SK-N-DZ (cell line): Measurements from ENCODE around the gene MAN2B2.
"Not testable (repeated sequence)": the region's sequence is repeated elsewhere in the genome, so short reads cannot be mapped to it uniquely, and the experiment has no call there.

Experiments used
- DNase-seq: peaks from one replicate; pipeline ENCODE4 v3.0.0-alpha.2; 2015; ENCODE audit warnings: low spot score

Gene MAN2B2

DNA sequence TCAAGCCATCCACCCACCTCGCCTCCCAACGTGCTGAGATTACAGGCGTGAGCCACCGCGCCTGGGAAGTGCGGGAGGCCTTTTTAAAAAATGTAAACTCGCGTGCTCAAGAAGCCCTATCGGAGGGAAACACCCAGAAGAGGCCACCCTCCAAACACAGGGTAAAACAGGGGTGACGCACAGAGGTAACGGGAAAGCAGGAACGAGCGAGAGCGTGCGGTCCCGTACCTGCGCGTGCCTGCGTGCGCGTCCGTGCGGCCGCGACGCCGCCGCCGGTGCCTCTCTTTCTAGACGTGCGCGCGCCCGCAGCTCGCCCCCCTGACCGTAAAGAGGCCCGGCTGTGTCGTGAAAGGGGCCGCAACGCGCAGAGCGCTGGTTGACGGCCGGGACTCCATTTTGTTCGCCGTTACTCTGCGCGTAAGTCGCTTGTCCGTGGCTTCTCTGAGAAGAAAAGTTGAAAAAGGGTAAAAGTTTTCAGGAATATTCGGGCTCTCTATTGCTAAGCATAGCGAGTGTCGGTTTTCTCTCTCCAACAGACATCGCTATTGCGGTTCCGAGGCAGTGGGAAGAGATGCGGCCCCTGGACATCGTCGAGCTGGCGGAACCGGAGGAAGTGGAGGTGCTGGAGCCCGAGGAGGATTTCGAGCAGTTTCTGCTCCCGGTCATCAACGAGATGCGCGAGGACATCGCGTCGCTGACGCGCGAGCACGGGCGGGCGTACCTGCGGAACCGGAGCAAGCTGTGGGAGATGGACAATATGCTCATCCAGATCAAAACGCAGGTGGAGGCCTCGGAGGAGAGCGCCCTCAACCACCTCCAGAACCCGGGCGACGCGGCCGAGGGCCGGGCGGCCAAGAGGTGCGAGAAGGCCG lies 65.5 kb downstream of the MAN2B2 start, which contains the start of gene MRFAP1:
Gene MRFAP1 (plus strand): TSS at position 394 of the 872 bp plus-strand sequence. CDS start 178 bp downstream, at position 572.
- DNase-seq, result peak; percentile 88

DNA sequence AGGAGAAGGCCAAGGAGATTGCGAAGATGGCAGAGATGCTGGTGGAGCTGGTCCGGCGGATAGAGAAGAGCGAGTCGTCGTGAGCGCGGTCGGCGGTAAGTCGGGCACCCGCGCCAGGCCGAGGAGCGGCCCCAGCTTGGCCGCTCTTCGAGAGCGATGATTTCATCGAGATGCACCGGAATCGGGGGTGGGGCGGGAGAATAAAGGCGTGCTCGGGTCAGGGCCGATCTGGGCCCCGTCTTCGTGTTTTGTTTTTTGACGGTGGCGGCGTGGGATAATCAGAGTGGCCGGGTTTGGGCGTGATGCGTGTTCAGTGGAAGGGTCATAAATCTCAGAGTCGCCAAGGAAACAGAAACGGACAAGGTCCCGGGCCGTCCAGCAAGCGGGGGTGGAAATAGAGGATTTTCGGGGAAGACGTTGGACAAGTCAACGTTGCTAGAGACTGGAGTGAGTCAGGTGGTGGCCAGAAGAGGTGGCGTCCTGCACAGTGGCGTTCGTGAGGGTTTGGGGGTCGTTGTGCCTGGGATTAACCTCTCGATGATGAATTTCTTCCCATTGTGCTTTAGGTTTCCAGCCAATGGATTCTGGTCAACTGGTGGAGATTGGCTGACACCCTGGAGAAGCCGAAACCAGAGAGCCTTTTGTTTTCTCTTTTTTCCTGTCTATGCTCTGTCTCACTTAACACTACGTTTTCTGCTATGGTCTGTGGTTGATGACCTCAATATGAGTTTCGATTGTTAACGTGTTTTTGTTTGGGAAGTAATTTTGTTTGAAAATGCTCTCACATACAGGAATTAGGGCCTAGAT lies 66.4 kb downstream of the MAN2B2 start:
- DNase-seq, result no peak

DNA sequence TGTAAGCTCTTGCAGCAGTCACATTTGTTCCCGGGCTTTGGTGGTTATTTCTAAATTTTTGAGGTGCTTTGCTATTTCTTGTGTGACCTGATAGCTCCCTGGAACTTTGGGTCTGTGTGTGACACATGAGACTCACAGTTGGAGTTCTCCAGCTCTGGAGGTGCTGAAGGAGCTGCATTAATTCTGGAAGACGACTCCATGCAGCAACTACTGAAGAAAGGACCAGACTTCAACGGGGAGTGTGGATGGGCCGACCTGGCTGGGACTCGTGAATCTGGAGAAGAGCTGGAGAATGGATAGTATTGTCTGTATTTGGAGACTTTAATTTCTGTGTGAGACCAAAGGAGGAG lies 67.0 kb downstream of the MAN2B2 start:
- no peak for DNase-seq

DNA sequence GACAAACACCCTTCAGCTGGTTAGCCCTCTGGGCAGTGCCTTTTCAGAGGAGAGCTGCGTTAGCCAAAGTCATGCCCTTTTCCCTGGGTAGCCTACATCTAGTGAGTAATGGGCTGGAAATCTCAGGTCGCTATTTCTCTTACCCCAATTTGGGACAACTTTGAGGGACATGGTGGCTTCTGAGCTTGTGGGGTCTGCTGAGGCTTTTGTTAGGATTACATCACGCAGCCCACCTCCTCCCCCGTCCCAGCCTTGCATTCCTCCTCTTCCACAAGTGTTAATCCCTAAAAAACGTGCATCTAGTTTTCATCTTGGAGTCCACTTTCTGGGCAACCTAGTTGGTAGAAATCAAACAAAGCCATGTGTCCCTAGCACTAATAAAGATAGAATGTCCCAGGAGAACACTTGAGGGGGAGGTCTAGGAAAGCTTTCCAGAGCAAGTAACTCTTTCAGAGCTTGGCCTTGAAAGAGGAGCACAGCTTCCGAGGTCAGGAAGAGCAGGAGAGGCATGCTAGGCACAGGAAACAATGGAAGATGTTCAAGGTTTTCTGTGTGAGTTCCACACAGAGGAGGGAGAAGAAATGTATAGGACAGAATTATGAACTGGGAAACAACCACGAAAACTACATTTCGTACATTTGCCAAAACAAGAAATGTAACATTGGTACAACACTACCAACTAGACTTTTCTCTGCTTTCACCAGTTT lies 68.3 kb downstream of the MAN2B2 start:
- DNase-seq, result no peak

DNA sequence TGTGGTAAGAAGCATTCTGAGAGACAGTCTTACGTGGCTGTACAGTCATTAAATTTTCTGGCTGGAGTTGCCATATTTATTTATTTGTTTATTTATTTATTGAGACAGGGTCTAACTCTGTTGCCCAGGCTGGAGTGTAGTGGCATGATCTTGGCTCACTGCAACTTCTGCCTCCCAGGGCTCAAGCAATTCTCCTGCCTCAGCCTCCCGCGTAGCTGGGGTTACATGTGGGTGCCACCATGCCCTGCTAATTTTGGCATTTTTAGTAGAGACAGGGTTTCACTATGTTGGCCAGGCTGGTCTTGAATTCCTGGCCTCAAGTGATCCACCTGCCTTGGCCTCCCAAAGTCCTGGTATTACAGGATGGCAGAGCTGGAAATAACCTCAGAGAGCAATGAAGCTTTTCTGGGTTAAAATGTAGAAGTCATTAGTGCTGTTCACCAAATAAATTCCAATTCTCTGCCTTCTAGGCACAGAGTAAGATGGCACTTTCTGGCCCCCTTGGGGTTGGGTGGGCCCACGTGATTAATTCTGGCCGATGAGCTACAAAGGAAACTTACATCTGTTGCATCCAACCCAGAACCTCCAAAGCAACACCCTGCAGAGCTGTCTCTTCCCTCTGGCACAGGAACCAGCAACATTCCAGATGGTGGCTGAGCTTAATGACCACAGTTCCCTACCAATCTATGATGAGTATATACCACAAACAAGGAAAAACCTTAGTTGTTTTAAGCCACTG lies 70.0 kb downstream of the MAN2B2 start:
- no peak for DNase-seq

DNA sequence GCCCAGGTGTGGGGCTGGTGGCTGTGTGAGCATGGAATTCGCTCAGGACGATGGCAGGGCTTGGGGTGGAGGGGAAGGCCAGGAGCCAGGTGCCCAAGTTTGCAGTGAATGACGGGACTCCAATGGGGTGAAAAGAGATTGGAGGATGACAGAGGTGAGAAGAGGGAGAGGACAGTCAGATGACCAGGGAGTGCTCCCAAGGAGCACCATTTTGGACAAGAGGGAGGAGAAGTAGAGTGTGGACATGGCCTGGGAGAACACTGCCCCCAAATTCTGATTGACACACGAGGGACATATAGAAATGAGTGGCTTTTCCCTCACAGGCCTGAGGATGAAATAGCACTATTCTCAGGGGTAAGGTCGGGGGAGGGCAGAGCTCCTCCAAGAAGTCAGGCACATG lies 72.2 kb downstream of the MAN2B2 start:
- DNase-seq, result no peak

DNA sequence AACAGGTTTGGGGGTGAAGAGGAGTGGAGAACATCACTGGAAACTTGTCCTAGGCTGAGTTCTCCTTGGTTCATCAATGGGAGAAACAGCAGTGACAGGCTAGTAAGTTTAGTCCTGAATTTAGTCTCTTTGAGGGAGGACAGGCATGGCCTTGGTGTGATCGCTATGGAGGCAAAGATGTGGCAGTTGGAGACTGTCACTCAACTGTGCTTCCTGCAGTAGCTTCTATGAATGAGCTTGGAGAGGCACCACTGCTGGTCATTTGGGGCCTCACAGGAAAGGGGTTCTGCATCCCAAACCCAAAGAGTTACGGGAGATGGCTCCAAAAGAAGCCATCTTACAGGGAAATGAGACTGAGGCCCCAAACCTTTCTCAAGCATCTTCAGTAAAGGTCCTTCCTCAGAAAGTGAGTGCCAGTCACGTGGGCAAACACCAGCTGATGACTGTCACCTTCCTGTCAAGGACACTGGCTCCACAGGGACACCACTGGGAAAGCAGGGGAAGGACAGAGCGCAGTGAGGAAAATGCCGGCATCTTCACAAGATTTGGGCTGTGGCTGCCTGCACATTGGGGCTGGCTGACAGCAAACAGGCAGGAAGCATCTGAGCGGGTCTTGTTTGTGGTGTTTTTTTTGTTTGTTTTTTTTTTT lies 72.7 kb downstream of the MAN2B2 start:
- DNase-seq, result no peak

DNA sequence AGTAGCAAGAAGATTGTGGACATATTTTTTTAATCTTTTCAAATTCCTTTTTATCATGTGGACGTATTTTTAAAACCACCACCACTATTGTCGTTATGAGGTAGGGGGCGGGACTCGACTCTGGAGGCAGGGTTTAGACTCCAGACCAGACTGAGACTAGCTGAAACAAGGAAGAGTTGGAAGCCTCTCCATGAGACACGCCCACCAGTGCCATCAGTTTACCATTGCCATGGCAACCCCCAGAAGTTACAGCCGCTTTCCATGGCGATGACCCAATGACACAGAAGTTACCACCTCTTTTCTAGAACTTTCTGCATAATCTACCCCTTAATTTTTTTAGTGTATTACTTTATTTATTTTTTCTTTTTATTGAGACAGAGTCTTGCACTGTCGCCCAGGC lies 74.2 kb downstream of the MAN2B2 start:
- no peak for DNase-seq

DNA sequence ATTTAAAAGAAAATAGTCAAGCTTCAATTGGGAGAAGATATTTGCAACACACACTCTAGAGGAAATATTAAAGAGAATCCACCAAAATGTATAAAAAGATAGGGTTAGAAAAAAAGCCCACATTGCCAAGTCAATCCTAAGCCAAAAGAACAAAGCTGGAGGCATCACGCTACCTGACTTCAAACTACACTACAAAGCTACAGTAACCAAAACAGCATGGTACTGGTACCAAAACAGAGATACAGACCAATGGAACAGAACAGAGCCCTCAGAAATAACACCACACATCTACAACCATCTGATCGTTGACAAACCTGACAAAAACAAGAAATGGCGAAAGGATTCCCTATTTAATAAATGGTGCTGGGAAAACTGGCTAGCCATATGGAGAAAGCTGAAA lies 79.2 kb downstream of the MAN2B2 start:
- not testable (repeated sequence) for DNase-seq

DNA sequence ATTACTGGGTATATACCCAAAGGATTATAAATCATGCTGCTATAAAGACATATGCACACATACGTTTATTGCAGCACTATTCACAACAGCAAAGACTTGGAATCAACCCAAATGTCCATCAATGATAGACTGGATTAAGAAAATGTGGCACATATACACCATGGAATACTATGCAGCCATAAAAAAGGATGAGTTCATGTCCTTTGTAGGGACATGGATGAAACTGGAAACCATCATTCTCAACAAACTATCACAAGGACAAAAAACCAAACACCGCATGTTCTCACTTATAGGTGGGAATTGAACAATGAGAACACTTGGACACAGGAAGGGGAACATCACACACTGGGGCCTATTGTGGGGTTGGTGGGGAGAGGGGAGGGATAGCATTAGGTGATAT lies 80.3 kb downstream of the MAN2B2 start:
- DNase-seq, result not testable (repeated sequence)

DNA sequence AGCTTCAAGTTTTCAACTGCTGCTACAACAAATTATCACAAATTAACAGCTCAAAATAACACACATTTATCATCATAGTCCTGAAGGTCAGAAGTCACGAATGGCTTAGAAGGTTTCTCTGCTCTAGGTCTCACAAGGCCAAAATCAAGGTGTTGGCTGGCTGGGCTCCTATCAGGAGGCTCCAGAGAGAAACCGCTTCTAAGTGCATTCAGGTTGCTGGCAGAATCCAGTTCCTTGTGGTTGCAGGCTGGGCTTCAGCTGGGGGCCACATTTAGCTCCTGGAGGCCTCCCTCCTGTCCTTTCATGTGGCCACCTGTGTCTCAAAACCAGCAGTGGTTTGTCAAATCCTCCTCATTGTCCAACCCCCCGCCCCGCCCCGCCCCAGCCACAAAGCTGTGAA lies 80.9 kb downstream of the MAN2B2 start:
- DNase-seq, result no peak

DNA sequence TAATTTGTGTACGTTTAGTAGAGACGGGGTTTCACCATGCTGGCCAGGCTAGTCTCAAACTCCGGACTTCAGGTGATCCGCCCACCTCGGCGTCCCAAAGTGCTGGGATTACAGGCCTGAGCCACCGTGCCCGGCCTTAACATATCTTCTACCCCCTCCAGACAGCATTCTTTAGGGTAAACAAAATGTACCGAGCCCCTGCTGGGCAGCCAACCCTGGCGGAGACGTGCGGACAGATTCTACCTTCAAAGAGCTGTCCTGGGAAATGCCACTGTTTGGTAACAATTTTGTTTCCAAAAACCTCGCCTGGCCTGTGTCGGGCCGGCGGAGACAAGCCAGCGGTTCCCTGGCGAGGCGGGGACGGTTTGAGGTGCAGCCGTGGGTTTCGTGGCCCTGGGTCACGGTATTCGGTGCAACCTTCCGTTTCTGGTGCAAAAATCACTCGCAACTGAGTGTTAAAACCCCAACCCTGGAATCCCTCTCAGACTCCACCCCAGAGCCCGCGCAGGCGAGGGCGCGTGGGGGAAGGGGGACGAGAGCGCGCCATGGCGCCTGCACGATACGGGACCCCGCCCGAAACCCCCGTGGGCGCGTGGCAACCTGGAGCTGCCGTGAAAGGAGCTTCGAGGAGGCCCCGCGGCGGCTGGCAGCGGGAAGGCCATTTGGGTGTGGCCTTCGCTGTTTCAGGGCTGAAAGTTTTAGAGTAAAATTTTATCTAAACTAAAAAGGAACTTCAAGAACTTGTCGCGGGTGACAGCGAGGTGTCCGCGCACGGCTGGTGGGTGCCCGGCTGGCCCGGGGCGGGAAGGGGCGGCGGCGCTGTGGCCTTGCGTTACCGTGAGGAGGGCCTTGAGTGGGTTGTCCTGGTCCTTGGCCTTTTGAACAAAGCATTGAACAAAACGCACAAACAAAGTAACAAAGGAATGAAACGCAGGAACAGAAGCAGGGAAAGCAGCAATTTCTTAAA lies 82.5 kb downstream of the MAN2B2 start:
- DNase-seq, result no peak

DNA sequence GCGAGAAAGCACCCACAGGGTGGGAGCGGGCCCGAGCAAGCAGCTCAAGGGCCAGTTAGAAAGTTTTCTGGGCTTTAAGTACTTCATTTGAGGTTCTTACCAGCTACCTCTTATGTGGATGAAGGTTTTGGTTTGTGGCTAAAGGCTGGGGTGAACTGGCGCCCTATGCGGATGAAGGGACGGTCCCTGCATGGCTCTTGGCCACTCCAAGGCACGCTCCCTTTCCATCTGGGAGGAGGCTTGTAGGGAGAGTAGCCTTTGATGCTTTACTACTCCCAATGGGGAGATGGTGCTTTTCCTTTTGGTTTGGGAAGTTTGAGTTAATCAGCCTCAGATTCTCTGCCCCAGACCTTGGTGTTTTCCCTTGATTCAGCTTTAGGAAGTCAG lies 83.2 kb downstream of the MAN2B2 start:
- DNase-seq, result no peak

DNA sequence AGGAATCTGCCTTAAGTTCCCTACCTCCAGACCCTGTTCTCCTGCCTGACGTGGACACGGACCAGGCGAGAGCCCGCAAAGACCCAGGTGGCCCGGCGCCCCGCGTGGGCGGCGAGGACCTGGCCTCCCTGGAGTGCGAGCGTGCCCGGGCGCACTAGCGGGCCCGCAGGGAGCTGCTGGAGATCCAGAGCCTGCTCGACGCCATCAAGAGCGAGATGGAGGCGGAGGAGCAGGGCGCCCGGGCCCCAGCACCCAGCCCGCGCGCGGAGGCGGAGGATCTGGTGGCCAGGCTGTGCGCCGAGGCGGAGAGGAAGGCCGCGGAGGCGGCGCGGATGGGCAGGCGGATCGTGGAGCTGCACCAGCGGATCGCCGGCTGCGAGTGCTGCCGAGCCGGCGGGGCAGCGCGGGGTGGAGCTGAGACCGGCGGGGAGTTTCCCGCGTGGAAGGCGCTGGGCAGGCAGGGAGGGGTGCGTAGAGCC lies 83.6 kb downstream of the MAN2B2 start:
- DNase-seq, result no peak

DNA sequence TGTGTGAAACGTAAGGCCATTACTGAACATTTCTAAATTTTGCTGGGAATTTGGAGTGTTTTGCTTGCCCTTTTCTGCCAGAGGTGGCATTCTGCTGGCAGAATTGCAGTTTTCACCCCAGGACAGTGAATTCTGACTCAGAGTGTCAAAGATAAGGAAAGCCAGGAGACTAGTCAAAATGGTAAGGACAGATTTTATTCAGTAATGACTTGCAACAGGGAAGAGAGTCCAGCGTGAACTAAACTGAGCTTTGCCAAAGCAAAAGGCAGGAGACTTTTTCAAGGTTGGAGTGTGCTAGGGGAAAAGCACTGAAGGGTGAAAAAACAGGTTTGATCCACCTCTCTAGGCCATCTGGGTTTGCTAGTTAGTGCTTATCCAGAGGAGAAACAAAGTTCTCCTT lies 84.9 kb downstream of the MAN2B2 start:
- no peak for DNase-seq

DNA sequence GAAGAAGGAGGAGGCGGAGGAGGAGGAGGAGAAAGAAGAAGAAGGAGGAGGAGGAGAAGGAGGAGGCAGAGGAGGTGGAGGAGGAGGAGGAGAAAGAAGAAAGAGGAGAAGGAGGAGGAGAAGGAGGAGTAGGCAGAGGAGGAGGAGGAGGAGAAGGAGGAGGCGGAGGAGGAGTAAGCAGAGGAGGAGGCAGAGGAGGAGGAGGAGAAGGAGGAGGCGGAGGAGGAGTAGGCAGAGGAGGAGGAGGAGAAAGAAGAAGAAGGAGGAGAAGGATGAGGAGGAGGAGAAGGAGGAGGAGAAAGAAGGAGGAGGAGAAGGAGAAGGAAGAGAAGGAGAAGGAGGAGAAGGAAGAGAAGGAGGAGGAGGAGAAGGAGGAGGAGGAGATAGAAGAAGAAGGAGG lies 85.4 kb downstream of the MAN2B2 start:
- no peak for DNase-seq

DNA sequence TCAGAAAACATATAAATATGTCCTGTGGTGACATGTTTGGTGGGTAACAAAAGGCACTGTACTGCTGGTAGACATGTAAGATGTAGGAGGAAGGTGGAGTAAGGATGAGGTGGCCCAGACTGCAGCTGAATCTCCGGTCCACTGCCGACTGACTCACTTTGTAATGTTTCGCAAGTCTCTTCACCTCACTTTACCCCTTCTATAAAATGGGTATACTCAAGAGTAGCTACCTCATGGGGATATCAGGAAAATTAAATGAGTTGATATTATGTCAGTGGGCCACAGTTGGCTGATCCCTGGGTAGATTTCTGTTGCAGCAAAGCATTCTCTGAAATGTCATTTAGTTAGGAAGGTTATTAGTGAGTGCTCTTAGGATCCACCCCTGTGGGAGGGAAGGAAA lies 87.6 kb downstream of the MAN2B2 start:
- DNase-seq, result no peak

DNA sequence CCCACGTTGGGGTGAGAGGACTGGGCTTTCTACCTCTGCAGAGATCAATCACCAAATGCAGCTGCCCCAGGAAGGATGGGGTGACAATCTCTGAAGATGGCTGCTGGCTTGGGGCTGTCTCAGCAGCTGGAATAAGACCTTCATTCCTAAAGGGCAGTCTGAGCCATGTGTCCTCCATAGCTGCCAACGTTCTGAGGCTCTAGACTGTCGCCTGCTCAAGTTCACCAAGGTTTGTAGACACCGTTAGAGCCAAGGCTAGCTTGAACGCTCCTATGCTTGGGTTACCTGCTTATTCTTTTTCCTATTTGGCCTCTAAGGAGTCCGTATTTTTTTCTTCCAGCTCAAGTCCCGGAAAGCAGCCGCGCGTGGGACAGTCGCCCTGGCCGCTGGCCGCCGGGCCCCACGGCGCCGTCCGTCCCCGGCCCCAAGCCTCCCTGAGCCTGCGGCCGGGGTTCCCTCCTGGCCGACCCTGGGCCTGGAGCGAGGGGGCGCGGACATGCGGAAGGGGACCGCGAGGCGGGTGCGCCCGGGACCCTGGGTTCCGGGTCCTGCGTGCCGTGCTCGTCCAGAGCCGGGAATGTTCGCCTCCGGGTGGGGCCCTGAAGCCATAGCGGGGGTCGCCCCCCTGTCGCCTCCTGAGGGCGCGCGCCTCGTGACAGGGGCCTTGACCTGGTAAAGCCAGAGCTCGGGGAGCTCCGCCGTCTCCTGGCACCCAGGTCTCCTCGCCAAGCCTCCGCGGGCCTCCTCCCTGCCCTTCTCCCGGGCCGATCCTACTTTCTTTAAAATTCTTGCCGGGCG lies 88.8 kb downstream of the MAN2B2 start:
- no peak for DNase-seq

DNA sequence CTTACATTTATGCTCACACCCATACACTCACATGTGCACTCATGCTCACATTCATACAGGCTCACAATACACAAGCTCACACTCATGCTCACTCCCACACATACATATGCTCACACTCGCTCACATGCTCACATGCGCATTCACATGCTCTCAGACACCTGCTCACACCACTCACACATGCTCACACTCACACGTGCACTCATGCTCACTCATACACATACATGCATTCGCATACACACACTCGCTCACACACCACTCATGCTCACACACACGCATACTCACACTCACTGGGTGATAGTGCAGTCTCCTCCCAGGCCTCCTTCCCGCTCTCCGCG lies 90.3 kb downstream of the MAN2B2 start:
- no peak for DNase-seq
